OCI-LY3 (cell line): ENCODE measurements around the gene OR4M2.
"Not testable (repeated sequence)": the region's sequence is repeated elsewhere in the genome, so short reads cannot be mapped to it uniquely, and the experiment has no call there.

Source experiments
- H2AFZ ChIP-seq: fragments of 200-600, 300-600 bp; shearing (Covaris generic); 2 replicates; pipeline ENCODE4 v1.6.0; 2014; ENCODE audit warnings: antibody characterized with exemption, low read depth, low read length
- H3K27ac ChIP-seq: fragments of 200-600, 300-600 bp; sonication (generic); 2 replicates; pipeline ENCODE4 v1.5.1; 2014; ENCODE audit warnings: mild to moderate bottlenecking, low read length, moderate library complexity, mixed read lengths
- H3K27me3 ChIP-seq: fragments of 200-600, 300-600 bp; sonication (generic); 2 replicates; pipeline ENCODE4 v1.6.1; 2014; ENCODE audit warnings: low read depth, low read length, mixed read lengths
- H3K36me3 ChIP-seq: fragments of 200-600, 300-600 bp; sonication (generic); replicated peaks from 2 replicates; pipeline ENCODE3; 2014; ENCODE audit warnings: low read depth, low read length, mixed read lengths
- H3K4me1 ChIP-seq: fragments of 300-600, 200-600 bp; sonication (generic); 2 replicates; pipeline ENCODE4 v1.6.1; 2014; ENCODE audit warnings: low read length, mixed read lengths
- H3K4me2 ChIP-seq: fragments of 200-600, 300-600 bp; sonication (generic); 2 replicates; pipeline ENCODE4 v1.6.1; 2014; ENCODE audit warnings: low read length, mixed read lengths
- H3K4me3 ChIP-seq: fragments of 300-600, 200-600 bp; sonication (generic); 2 replicates; pipeline ENCODE4 v1.5.1; 2014; ENCODE audit warnings: antibody characterized with exemption, mild to moderate bottlenecking, low read length, moderate library complexity
- H3K79me2 ChIP-seq: fragments of 300-600, 200-600 bp; shearing (Covaris generic); 2 replicates; pipeline ENCODE4 v1.6.1; 2014; ENCODE audit warnings: mild to moderate bottlenecking, low read length, mixed read lengths
- H3K9ac ChIP-seq: fragments of 300-600, 200-600 bp; shearing (Covaris generic); 2 replicates; pipeline ENCODE4 v1.6.0; 2014; ENCODE audit warnings: mild to moderate bottlenecking, low read length, moderate library complexity
- H3K9me3 ChIP-seq: fragments of 200-600, 300-600 bp; shearing (Covaris generic); 2 replicates; pipeline ENCODE4 v1.6.1; 2014; ENCODE audit warnings: low read length, mixed read lengths; ENCODE audit not compliant: insufficient read depth
- H4K20me1 ChIP-seq: fragments of 200-600, 300-600 bp; sonication (generic); 2 replicates; pipeline ENCODE4 v1.6.1; 2016; ENCODE audit warnings: low read length, mixed read lengths; ENCODE audit not compliant: insufficient read depth

Gene OR4M2

GRCh38 chr15:22080227-22080626 is at the start of gene OR4M2:
TSS of gene OR4M2 (plus strand) at chr15:22080527. CDS start at chr15:22080625, 98 bp downstream.
- not testable (repeated sequence) for H3K79me2 ChIP-seq, H3K27ac ChIP-seq, H3K4me1 ChIP-seq, H4K20me1 ChIP-seq, H3K4me3 ChIP-seq, H3K36me3 ChIP-seq, H3K4me2 ChIP-seq, H2AFZ ChIP-seq, H3K9ac ChIP-seq, H3K27me3 ChIP-seq, H3K9me3 ChIP-seq

GRCh38 chr15:22069267-22069666 is 11.1 kb upstream of the OR4M2 start:
- not testable (repeated sequence) for H3K79me2 ChIP-seq, H3K4me2 ChIP-seq, H3K9ac ChIP-seq, H3K4me3 ChIP-seq, H3K4me1 ChIP-seq, H3K36me3 ChIP-seq, H3K27ac ChIP-seq, H3K27me3 ChIP-seq, H2AFZ ChIP-seq, H3K9me3 ChIP-seq, H4K20me1 ChIP-seq

- H2AFZ ChIP-seq, H3K36me3 ChIP-seq, H4K20me1 ChIP-seq, H3K4me3 ChIP-seq, H3K9ac ChIP-seq, H3K4me2 ChIP-seq, H3K27ac ChIP-seq, H3K79me2 ChIP-seq, H3K4me1 ChIP-seq, H3K9me3 ChIP-seq, H3K27me3 ChIP-seq: not testable (repeated sequence)
These were observed 1.1 kb downstream of the OR4M2 start for GRCh38 chr15:22081386-22081785.

- not testable (repeated sequence) for H3K9ac ChIP-seq, H3K36me3 ChIP-seq, H3K27ac ChIP-seq, H3K4me1 ChIP-seq, H3K4me2 ChIP-seq, H4K20me1 ChIP-seq, H3K27me3 ChIP-seq, H3K9me3 ChIP-seq, H3K4me3 ChIP-seq, H2AFZ ChIP-seq, H3K79me2 ChIP-seq
These were observed 18.4 kb downstream of the OR4M2 start for GRCh38 chr15:22098616-22099253.

- H3K4me2 ChIP-seq, H3K79me2 ChIP-seq, H4K20me1 ChIP-seq, H3K4me3 ChIP-seq, H3K4me1 ChIP-seq, H3K9ac ChIP-seq, H3K27ac ChIP-seq, H3K36me3 ChIP-seq, H2AFZ ChIP-seq, H3K27me3 ChIP-seq, H3K9me3 ChIP-seq: not testable (repeated sequence)
These were observed 19.1 kb downstream of the OR4M2 start for GRCh38 chr15:22099289-22099891.

- not testable (repeated sequence) for H3K9me3 ChIP-seq, H3K27me3 ChIP-seq, H3K79me2 ChIP-seq, H3K4me2 ChIP-seq, H2AFZ ChIP-seq, H3K36me3 ChIP-seq, H4K20me1 ChIP-seq, H3K27ac ChIP-seq, H3K4me1 ChIP-seq, H3K9ac ChIP-seq, H3K4me3 ChIP-seq
These were observed 41.7 kb downstream of the OR4M2 start for GRCh38 chr15:22122033-22122432.
